K562 (cell line): ENCODE data around the gene HINT3. TPM values are rescaled to one million over a fixed set of nuclear protein-coding genes. Genes with fewer than 3 reads are reported as not detected.
A peak's percentile ranks its signal among the peaks of the same experiment; 100 is the strongest.

Experiments
- ARID3A ChIP-seq: IDR thresholded peaks from 2 replicates; pipeline ENCODE4 v1.6.1; 2012; ENCODE audit warnings: low read depth, low read length, improper control_type of control experiment, borderline replicate concordance
- CBFA2T3 ChIP-seq: fragments of 450-650 bp; IDR thresholded peaks from 2 replicates; pipeline ENCODE4 v1.6.1; 2017
- CHD2 ChIP-seq: IDR thresholded peaks from 2 replicates; pipeline ENCODE4 v1.6.1; 2011; ENCODE audit warnings: low read depth, low read length
- DNMT1 ChIP-seq: fragments of 450-650 bp; IDR thresholded peaks from 2 replicates; pipeline ENCODE4 v1.6.1; 2016; ENCODE audit warnings: antibody characterized with exemption, mild to moderate bottlenecking
- E2F6 ChIP-seq, 2 experiments: IDR thresholded peaks; 2 replicates each; pipeline ENCODE4 v1.6.1; 2011; ENCODE audit warnings: borderline replicate concordance in 1 of 2, control low read depth in 1 of 2, low read depth in 1 of 2, low read length in 1 of 2, mild to moderate bottlenecking in 1 of 2, mixed read lengths in 1 of 2, moderate library complexity in 1 of 2; ENCODE audit not compliant: insufficient read depth in 1 of 2, insufficient read length in 1 of 2, poor library complexity in 1 of 2, severe bottlenecking in 1 of 2; ENCODE audit errors: extremely low read depth in 1 of 2
- FOS ChIP-seq: IDR thresholded peaks from 3 replicates; pipeline ENCODE4 v1.6.1; 2011; ENCODE audit not compliant: insufficient read length; ENCODE audit errors: extremely low read depth
- HBP1 ChIP-seq: fragments of 450-650 bp; formaldehyde crosslinking; IDR thresholded peaks from 2 replicates; pipeline ENCODE4 v1.4.0; 2022; ENCODE audit warnings: missing genetic modification characterization
- LARP7 ChIP-seq: fragments of 450-650 bp; IDR thresholded peaks from 2 replicates; pipeline ENCODE4 v1.6.1; 2016
- NONO ChIP-seq, 2 experiments: fragments of 200-400 bp in 1 of 2; fragments of 450-650 bp in 1 of 2; formaldehyde crosslinking in 1 of 2; IDR thresholded peaks; 2 replicates each; pipeline ENCODE4 v1.6.1; 2017; ENCODE audit warnings: low read depth in 2 of 2, mild to moderate bottlenecking in 2 of 2, moderate library complexity in 2 of 2, low read length in 1 of 2
- PHF20 ChIP-seq: fragments of 450-650 bp; IDR thresholded peaks from 2 replicates; pipeline ENCODE4 v1.6.1; 2018; ENCODE audit not compliant: partially characterized antibody
- PML ChIP-seq: IDR thresholded peaks from 2 replicates; pipeline ENCODE4 v1.6.1; 2012; ENCODE audit warnings: low read length, inconsistent platforms
- SRSF1 ChIP-seq: fragments of 200-400 bp; formaldehyde crosslinking; IDR thresholded peaks from 2 replicates; pipeline ENCODE4 v1.6.1; 2017; ENCODE audit warnings: mild to moderate bottlenecking, low read depth, low read length, moderate library complexity
- TSC22D4 ChIP-seq: fragments of 450-650 bp; IDR thresholded peaks from 2 replicates; pipeline ENCODE4 v1.6.1; 2016; ENCODE audit warnings: missing genetic modification characterization, missing biosample characterization, control low read depth
- ZNF23 ChIP-seq: fragments of 250-450 bp; sonication (Bioruptor Pico); IDR thresholded peaks from 2 replicates; pipeline ENCODE4 v1.4.0; 2020; ENCODE audit warnings: mild to moderate bottlenecking
- ZNF507 ChIP-seq: conservative IDR thresholded peaks from 2 replicates; pipeline ENCODE4 v1.6.1; 2017; ENCODE audit warnings: missing genetic modification characterization, missing compliant biosample characterization
- ZNF586 ChIP-seq: fragments of 450-650 bp; formaldehyde crosslinking; conservative IDR thresholded peaks from 2 replicates; pipeline ENCODE4 v1.4.0; 2020; ENCODE audit warnings: mild to moderate bottlenecking, moderate library complexity
- ZNF668 ChIP-seq: fragments of 250-450 bp; sonication (Bioruptor Pico); IDR thresholded peaks from 2 replicates; pipeline ENCODE4 v1.8.0; 2022; ENCODE audit warnings: mild to moderate bottlenecking, inconsistent platforms
- ZNF740 ChIP-seq, 3 experiments: fragments of 200-800 bp in 1 of 3; sonication (Bioruptor generic) in 1 of 3; sonication (generic) in 1 of 3; formaldehyde crosslinking in 1 of 3; IDR thresholded peaks; 2 replicates each; pipeline versions ENCODE4 v1.6.1 to v1.8.0; 2016 to 2022; ENCODE audit warnings: mild to moderate bottlenecking in 2 of 3, missing compliant biosample characterization in 2 of 3, missing genetic modification characterization in 2 of 3, missing genetic modification reagents in 1 of 3
- polyA plus RNA-seq, 8 experiments: library from polyadenylated mRNA; depleted of rRNA in 4 of 8; stranded (reverse) in 5 of 8; unstranded in 3 of 8; fragments of >200 nt; fragmentation: Nextera tagmentation in 2 of 8; fragmentation: Illumina TruSeq in 1 of 8; extraction: Ambion mirVana in 2 of 8; extraction: Trizol in 1 of 8; gene quantifications; 2 replicates each; pipeline versions ENCODE4 v1.2.1 to v1.2.3, GENCODE V29; 2011 to 2014; ENCODE audit warnings: inconsistent platforms in 1 of 8, missing spikeins in 1 of 8
- total RNA-seq, 7 experiments: library from RNA; depleted of rRNA in 6 of 7; stranded (reverse); fragments of >200 nt in 6 of 7; fragmentation: Illumina TruSeq in 2 of 7; extraction: Trizol in 2 of 7; gene quantifications; 2 replicates each; pipeline versions ENCODE4 v1.2.1 to v1.2.3, GENCODE V29; 2011 to 2021; ENCODE audit warnings: low replicate concordance in 1 of 7
- TF ChIP-seq, protein P1 (sequence below): fragments of 450-650 bp; IDR thresholded peaks from 2 replicates; pipeline ENCODE4 v1.6.1; 2016; ENCODE audit warnings: antibody characterized with exemption
- TF ChIP-seq, protein P2 (sequence below): fragments of 250-450 bp; sonication (Bioruptor Pico); IDR thresholded peaks from 2 replicates; pipeline ENCODE4 v1.4.0; 2020; ENCODE audit warnings: mild to moderate bottlenecking, moderate library complexity

HINT3 gene
- total and polyA plus RNA-seq, 9 of the 15 experiments (the other 6 are each of a cell fraction or from before 2014, with no cell fraction given) = 1.4 to 16.6 (median 10.8) TPM

DNA sequence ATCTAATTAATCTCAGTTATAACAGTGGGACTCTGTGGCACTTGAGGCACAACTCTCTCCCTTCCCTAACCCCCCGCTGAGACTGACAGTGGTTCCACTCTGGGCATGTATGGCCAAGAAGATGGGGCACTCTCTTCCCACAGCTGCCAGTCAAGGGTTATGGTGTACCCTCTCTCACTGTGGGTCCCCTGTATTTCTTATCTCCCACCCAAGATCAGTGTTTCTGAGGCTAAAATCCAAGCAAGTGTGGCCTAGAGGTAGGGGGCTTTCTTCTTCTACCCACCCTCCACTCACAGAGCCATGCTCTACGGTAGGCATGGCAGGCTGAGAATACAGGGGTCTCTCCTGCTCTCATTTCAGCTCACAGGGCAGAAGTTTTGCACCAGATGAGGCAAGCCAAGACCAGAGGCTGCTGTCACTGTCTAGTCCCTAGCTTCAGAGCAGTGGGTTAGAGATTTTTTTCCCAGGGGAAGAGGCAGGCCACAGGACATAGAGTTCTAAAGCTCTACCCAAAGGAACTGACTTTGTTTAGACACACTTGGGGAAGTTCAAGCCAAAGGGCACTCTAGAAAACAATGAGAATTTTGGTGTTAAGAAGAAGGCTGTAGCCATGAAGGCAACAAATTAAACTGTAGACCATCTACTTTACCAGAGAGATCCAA lies 31.7 kb upstream of the HINT3 start (continued):
- 0 out of 2 replicates have a peak, but pooled peaks have one; percentile 14 for TF ChIP-seq ZNF507 (tag)
- TF ChIP-seq ARID3A = no peak
- TF ChIP-seq ZNF740 (CRISPR knock-in tag; IDR thresholded peaks at IDR 0.05) = no peak
- peak in 1 of 2 experiments; percentile 53; a peak in 1 of 4 replicates for TF ChIP-seq ZNF740 (tag; IDR thresholded peaks at IDR 0.05)
- no peak for TF ChIP-seq LARP7
- no peak for TF ChIP-seq ZNF668 (CRISPR knock-in tag)
- TF ChIP-seq PHF20 = no peak
- TF ChIP-seq ZNF586 (CRISPR knock-in tag) = no peak
- TF ChIP-seq, protein P1, sequence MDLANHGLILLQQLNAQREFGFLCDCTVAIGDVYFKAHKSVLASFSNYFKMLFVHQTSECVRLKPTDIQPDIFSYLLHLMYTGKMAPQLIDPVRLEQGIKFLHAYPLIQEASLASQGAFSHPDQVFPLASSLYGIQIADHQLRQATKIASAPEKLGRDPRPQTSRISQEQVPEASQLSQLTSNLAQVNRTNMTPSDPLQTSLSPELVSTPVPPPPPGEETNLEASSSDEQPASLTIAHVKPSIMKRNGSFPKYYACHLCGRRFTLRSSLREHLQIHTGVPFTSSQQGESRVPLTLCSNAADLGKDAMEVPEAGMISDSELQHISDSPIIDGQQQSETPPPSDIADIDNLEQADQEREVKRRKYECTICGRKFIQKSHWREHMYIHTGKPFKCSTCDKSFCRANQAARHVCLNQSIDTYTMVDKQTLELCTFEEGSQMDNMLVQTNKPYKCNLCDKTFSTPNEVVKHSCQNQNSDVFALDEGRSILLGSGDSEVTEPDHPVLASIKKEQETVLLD = no peak
- no peak for TF ChIP-seq TSC22D4 (tag)
- TF ChIP-seq FOS = no peak
- no peak for TF ChIP-seq DNMT1
- TF ChIP-seq NONO (IDR thresholded peaks at IDR 0.05; ENCODE audit: low read depth in 2 of 2, low read length in 1 of 2) = no peak
- no peak for TF ChIP-seq PML
- TF ChIP-seq, protein P2, sequence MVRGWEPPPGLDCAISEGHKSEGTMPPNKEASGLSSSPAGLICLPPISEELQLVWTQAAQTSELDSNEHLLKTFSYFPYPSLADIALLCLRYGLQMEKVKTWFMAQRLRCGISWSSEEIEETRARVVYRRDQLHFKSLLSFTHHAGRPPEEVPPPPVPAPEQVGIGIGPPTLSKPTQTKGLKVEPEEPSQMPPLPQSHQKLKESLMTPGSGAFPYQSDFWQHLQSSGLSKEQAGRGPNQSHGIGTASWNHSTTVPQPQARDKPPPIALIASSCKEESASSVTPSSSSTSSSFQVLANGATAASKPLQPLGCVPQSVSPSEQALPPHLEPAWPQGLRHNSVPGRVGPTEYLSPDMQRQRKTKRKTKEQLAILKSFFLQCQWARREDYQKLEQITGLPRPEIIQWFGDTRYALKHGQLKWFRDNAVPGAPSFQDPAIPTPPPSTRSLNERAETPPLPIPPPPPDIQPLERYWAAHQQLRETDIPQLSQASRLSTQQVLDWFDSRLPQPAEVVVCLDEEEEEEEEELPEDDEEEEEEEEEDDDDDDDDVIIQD (CRISPR knock-in tag) = no peak
- TF ChIP-seq CBFA2T3 = no peak
- TF ChIP-seq ZNF23 (CRISPR knock-in tag) = no peak
- TF ChIP-seq E2F6 (IDR thresholded peaks at IDR 0.05; ENCODE audit: borderline replicate concordance in 1 of 2, extremely low read depth in 1 of 2, insufficient read depth in 1 of 2, insufficient read length in 1 of 2, low read depth in 1 of 2, low read length in 1 of 2, poor library complexity in 1 of 2, severe bottlenecking in 1 of 2) = no peak
- no peak for TF ChIP-seq CHD2
- TF ChIP-seq SRSF1 = no peak
- TF ChIP-seq HBP1 (CRISPR knock-in tag) = no peak
